ENCODE data around the gene PHPT1.

- no peak for TF ChIP-seq POLR2A (IDR thresholded peaks at IDR 0.05)
- no peak for TF ChIP-seq CTCF (IDR thresholded peaks at IDR 0.05 in 4 of 5, conservative IDR thresholded peaks at IDR 0.05 in 1 of 5)
These were observed 21.3 kb upstream of the PHPT1 start for GRCh38 chr9:136827794-136828473.

All from gastrocnemius medialis (tissue), 4 donors.